ENCODE results near the gene TSPAN4. TPM values are rescaled to one million over a fixed set of nuclear protein-coding genes. Genes with fewer than 3 reads are reported as not detected.

Gene TSPAN4
- total RNA-seq, 1 donor from 2014 or later: 77.9 TPM

GRCh38 chr11:911890-912219 lies 69.2 kb downstream of the TSPAN4 start:
- no peak for DNase-seq (ENCODE audit: low read depth)
- H3K27me3 ChIP-seq (ENCODE audit: control insufficient read depth, insufficient read depth, low read length): no peaks in the 10 kb centered on the region
- no peak for TF ChIP-seq CTCF (IDR thresholded peaks at IDR 0.05; ENCODE audit: insufficient read depth, low read length, poor library complexity, severe bottlenecking)
- no peak overlapping the region for H3K4me3 ChIP-seq (ENCODE audit: low read depth, low read length)
- H3K36me3 ChIP-seq (ENCODE audit: control insufficient read depth, insufficient read depth, low read length): no peaks in the 10 kb centered on the region

GRCh38 chr11:912266-912665 lies 69.6 kb downstream of the TSPAN4 start:
- Histone ChIP-seq H3K36me3 (ENCODE audit: control insufficient read depth, insufficient read depth, low read length) (no peaks in the 10 kb centered on the region), H3K4me3 (ENCODE audit: low read depth, low read length) (no peak overlapping the region), H3K27me3 (ENCODE audit: control insufficient read depth, insufficient read depth, low read length) (no peaks in the 10 kb centered on the region)
- no peak for TF ChIP-seq CTCF (IDR thresholded peaks at IDR 0.05; ENCODE audit: insufficient read depth, low read length, poor library complexity, severe bottlenecking)
- no peak for DNase-seq (ENCODE audit: low read depth)

- no peaks in the 10 kb centered on the region for H3K27me3 ChIP-seq (ENCODE audit: control insufficient read depth, insufficient read depth, low read length)
- H3K4me3 ChIP-seq (ENCODE audit: low read depth, low read length): no peak overlapping the region
- no peak for DNase-seq (ENCODE audit: low read depth)
- H3K36me3 ChIP-seq (ENCODE audit: control insufficient read depth, insufficient read depth, low read length): no peaks in the 10 kb centered on the region
- TF ChIP-seq CTCF (IDR thresholded peaks at IDR 0.05; ENCODE audit: insufficient read depth, low read length, poor library complexity, severe bottlenecking): no peak
These were observed 70.4 kb downstream of the TSPAN4 start for GRCh38 chr11:913043-913442.

- Histone ChIP-seq H3K27me3 (ENCODE audit: control insufficient read depth, insufficient read depth, low read length) (no peaks in the 10 kb centered on the region), H3K36me3 (ENCODE audit: control insufficient read depth, insufficient read depth, low read length) (no peaks in the 10 kb centered on the region), H3K4me3 (ENCODE audit: low read depth, low read length) (no peak overlapping the region)
- no peak for TF ChIP-seq CTCF (IDR thresholded peaks at IDR 0.05; ENCODE audit: insufficient read depth, low read length, poor library complexity, severe bottlenecking)
- no peak for DNase-seq (ENCODE audit: low read depth)
These were observed 71.6 kb downstream of the TSPAN4 start for GRCh38 chr11:914204-914603.

GRCh38 chr11:914747-915501 lies 72.3 kb downstream of the TSPAN4 start:
- no peak overlapping the region for H3K4me3 ChIP-seq (ENCODE audit: low read depth, low read length)
- no peaks in the 10 kb centered on the region for H3K36me3 ChIP-seq (ENCODE audit: control insufficient read depth, insufficient read depth, low read length)
- no peaks in the 10 kb centered on the region for H3K27me3 ChIP-seq (ENCODE audit: control insufficient read depth, insufficient read depth, low read length)
- TF ChIP-seq CTCF (IDR thresholded peaks at IDR 0.05; ENCODE audit: insufficient read depth, low read length, poor library complexity, severe bottlenecking): no peak
- no peak for DNase-seq (ENCODE audit: low read depth)

Other genes starting within 250 kb of the TSPAN4 start
- gene IRF7, start 226.9 kb upstream of the TSPAN4 start, total RNA-seq: 60.2 and 78.7 TPM in 2 replicates
- 0.92 TPM in 1 of 2 replicates, not detected in the other for gene CDHR5, start 217.9 kb upstream of the TSPAN4 start, total RNA-seq
- 2.1 TPM in 1 of 2 replicates, not detected in the other for gene SCT, start 215.7 kb upstream of the TSPAN4 start, total RNA-seq
- gene DRD4, start 205.6 kb upstream of the TSPAN4 start, total RNA-seq: 0.08 TPM in 1 of 2 replicates, not detected in the other
- gene DEAF1, start 147.6 kb upstream of the TSPAN4 start, total RNA-seq: 56.5 and 63.0 TPM in 2 replicates
- 22.7 and 28.5 TPM in 2 replicates for gene TMEM80, start 147.0 kb upstream of the TSPAN4 start, total RNA-seq
- gene EPS8L2, start 136.6 kb upstream of the TSPAN4 start, total RNA-seq: 119 and 143 TPM in 2 replicates
- 201 and 207 TPM in 2 replicates for gene TALDO1, start 95.4 kb upstream of the TSPAN4 start, total RNA-seq
- 27.6 and 54.9 TPM in 2 replicates for gene GATD1, start 65.4 kb upstream of the TSPAN4 start, total RNA-seq
- 0.25 TPM in 1 of 2 replicates, not detected in the other for gene CEND1, start 52.8 kb upstream of the TSPAN4 start, total RNA-seq
- gene SLC25A22, start 44.6 kb upstream of the TSPAN4 start, total RNA-seq: 17.1 and 19.8 TPM in 2 replicates
- gene PIDD1, start 37.6 kb upstream of the TSPAN4 start, total RNA-seq: 31.1 and 36.2 TPM in 2 replicates
- 708 and 1,183 TPM in 2 replicates for gene RPLP2, start 32.9 kb upstream of the TSPAN4 start, total RNA-seq
- gene PNPLA2, start 23.9 kb upstream of the TSPAN4 start, total RNA-seq: 27.5 and 46.0 TPM in 2 replicates
- 18.3 and 19.7 TPM in 2 replicates for gene CRACR2B, start 14.9 kb upstream of the TSPAN4 start, total RNA-seq
- 644 and 669 TPM in 2 replicates for gene CD151, start 9.9 kb upstream of the TSPAN4 start, total RNA-seq
- 42.0 and 45.1 TPM in 2 replicates for gene POLR2L, start 323 bp upstream of the TSPAN4 start, total RNA-seq
- 90.0 and 121 TPM in 2 replicates for gene CHID1, start 68.0 kb downstream of the TSPAN4 start, total RNA-seq
- gene AP2A2, start 83.0 kb downstream of the TSPAN4 start, total RNA-seq: 88.0 and 91.4 TPM in 2 replicates
- gene MUC6, start 193.9 kb downstream of the TSPAN4 start, total RNA-seq: under 0.01 TPM in 1 of 2 replicates, not detected in the other
- gene MUC2, start 232.0 kb downstream of the TSPAN4 start, total RNA-seq: not detected in 2 replicates